ENCODE data around the gene WDR26.
"Not testable (repeated sequence)": the region's sequence is repeated elsewhere in the genome, so short reads cannot be mapped to it uniquely, and the experiment has no call there.

The WDR26 gene

GRCh38 chr1:224433701-224434672, 610 bp downstream of the WDR26 start:
- no peak for DNase-seq

- DNase-seq: no peak
Measured at GRCh38 chr1:224433041-224433691, 1.4 kb downstream of the WDR26 start.

GRCh38 chr1:224432672-224433040, 1.9 kb downstream of the WDR26 start:
- no peak for DNase-seq

DNA sequence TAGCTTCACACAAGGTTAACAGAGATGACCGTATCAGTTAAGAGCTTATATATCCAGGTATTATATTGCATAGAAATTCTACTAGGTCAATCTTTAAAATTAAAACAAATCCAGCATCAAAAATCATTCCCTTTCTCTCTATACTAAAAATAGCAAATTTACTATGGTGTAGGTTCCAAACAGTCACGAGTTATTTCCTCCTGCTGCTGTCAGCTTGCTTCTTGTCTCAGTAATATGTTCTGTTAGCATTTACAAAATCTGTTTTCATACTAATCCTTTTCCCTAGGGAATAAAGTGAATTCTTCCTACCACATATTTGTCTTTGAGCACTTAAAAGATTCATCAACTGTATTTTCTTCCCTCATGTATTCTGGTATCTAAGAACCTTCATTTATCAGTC, 2.5 kb downstream of the WDR26 start:
- DNase-seq: no peak

GRCh38 chr1:224431726-224432125, 2.9 kb downstream of the WDR26 start:
- DNase-seq: no peak

GRCh38 chr1:224430511-224431113, 4.0 kb downstream of the WDR26 start:
- DNase-seq: no peak

GRCh38 chr1:224429616-224430326, 4.8 kb downstream of the WDR26 start:
- DNase-seq: no peak

DNA sequence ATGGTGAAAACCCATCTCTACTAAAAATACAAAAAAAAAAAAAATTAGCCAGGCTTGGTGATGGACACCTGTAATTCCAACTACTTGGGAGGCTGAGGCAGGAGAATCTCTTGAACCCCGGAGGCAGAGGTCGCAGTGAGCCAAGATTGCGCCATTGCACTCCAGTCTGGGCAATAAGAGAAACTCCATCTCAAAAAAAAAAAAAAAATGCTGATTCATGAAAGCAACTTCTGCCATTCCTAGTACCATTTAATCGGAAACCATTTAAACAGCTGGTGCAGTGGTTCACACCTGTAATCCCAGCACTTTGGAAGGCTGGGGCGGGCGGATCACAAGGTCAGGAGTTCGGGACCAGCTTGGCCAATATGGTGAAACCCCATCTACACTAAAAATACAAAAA, 5.9 kb downstream of the WDR26 start:
- DNase-seq: not testable (repeated sequence)

DNA sequence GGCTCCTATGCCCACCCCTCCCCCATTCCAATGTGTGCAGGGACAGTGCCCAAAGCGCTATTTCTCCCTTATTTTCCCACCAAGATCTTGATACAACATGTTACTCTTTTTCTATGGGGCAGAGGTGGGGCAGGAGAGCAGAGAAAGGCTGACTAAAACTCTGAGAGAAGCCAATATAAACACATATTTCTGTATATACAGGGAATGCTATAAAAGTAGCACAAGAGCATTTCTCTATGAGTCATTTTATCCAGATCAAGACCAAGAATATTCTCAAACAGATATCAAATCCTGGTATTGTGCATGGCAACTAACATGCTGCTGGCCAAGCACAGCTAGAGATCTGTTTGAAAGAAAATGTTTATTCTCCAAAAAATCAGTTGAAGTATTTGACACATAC, 7.3 kb downstream of the WDR26 start:
- DNase-seq: no peak

DNA sequence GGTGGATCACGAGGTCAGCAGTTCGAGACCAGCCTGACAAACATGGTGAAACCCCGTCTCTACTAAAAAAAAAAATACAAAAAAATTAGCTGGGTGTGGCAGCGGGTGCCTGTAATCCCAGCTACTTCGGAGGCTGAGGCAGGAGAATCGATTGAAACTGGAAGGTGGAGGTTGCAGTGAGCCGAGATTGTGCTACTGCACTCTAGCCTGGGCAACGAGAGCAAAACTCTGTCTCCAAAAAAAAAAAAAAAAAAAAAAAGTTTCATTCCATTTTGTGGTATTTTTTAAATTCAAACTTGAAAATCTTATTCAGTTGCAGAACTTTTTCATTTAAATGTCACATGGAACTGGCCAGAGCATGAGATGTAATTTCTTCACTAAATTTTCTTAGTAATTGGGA, 7.7 kb downstream of the WDR26 start:
- not testable (repeated sequence) for DNase-seq

- DNase-seq: no peak
Measured at GRCh38 chr1:224425279-224425884, 9.2 kb downstream of the WDR26 start.

DNA sequence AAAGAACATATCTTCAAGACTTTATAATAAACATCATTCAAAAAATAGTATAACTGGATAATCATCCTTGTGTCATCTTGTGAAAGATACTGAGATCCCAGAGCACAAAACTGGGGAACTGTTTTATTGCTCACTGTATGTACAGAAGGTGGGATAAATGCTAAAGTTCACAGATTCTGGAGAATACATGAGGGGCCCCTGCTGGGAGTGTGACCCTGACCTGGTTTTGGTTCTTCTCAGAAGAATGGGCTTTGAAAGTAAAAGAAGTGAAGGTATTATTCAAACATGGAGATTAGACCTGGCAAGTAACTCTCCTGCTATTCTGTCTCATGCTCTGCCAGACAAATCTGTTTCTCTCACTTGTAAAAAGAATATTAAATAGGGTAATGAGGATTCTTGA, 14.5 kb downstream of the WDR26 start:
- no peak for DNase-seq

DNA sequence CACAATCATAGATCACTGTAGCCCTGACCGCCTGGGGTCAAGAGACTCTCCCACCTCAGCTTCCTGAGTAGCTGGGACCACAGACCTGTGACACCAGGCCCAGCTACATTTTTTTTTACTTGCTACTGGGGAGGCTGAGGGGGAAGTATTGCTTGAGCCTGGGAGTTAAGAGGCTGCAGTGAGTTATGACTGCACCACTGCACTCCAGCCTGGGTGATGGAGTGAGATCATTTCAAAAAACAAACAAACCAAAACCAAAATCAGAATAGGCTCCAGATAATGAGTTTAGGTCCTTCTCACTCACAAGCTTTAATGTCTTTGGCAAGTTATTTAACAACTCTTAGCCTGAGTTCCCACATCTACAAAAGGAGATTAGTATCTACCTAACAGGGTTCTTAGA, 22.8 kb downstream of the WDR26 start:
- DNase-seq: no peak

- no peak for DNase-seq
Measured at GRCh38 chr1:224408294-224408590, 26.4 kb downstream of the WDR26 start.

DNA sequence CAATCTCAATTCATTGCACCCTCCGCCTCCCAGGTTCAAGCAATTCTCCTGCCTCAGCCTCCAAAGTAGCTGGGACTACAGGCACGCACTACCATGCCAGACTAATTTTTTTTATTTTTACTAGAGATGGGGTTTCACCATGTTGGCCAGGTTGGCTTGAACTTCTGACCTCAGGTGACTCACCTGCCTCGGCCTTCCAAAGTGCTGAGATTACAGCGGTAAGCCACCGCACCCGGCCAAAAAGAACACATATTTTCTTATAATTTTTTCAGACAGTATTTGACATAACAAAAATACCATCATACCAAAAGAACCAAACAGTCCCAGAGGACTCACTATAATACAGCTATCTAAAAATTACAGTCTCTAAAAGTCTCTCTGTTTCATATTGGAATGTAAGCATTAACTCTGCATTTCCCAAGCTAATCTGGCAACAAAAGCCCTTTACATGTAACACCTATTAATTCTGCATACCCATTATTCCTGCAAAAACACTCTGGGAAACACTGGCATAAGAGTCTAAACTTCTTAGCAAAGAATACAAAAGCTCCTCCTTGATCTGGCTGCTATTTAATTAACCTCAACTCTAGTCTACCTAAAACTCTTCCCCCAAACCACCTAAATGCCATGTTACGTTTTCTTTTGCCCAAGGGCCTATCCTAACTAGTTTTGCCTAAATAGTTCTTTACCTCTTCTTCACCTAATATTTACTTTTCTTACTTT, 26.9 kb downstream of the WDR26 start:
- no peak for DNase-seq

DNA sequence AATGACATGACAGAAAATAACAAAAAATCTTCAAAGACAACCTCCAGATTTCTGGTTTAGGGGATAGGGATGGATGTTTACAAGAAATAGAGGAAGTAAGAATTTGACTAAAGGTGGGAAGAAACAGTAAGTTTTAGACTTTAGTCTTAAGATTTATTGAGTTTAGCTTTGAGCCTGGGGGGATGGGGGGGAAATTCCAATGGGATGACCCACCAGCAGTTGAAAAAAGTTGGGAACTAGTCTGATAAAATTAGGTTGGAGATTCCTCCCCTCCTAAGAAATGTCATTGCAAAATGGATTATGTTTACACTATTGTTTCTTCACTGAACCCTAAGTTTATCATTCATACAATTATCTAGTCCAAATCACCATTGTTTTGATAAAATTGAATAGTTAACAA, 28.4 kb downstream of the WDR26 start:
- no peak for DNase-seq

DNA sequence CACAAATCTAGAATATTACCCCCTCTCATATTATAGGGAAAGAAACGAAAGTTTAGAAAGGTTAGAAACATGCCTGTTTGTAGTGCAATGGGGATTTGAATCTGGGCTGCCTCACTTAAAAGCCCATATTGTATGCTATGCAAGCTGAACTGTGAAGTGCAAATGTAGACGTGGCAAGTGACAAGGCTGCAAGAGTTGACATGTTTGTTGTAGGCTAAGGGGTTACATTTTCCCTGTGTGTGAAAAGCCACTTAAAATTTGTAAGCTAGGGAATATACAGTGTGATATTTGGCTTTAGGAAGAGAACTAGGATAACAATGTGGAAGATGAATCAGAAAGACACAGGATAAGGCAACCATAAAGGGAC, 29.0 kb downstream of the WDR26 start:
- no peak for DNase-seq

GRCh38 chr1:224404916-224405603, 29.5 kb downstream of the WDR26 start:
- no peak for DNase-seq

GRCh38 chr1:224402472-224403036, 32.0 kb downstream of the WDR26 start:
- DNase-seq: no peak

GRCh38 chr1:224399887-224400286, 34.7 kb downstream of the WDR26 start:
- DNase-seq: no peak

- no peak for DNase-seq
Measured at GRCh38 chr1:224393294-224393693, 41.3 kb downstream of the WDR26 start.

Measured in NCI-H1694 treated with DMSO at 0.1 percent for 48 hours (cell line).